HFF-Myc (cell line): ENCODE measurements around the gene C20orf202.

Experiments used
- DNase-seq: peaks from one replicate; pipeline ENCODE4 v3.0.0-alpha.2; 2011; ENCODE audit warnings: low read depth; ENCODE audit errors: extremely low read depth
- H3K4me3 ChIP-seq: replicated peaks from 2 replicates; pipeline ENCODE4 v1.5.1; 2011; ENCODE audit warnings: low read depth, mild to moderate bottlenecking, control low read depth, low read length
- CTCF ChIP-seq: IDR thresholded peaks from 2 replicates; pipeline ENCODE4 v1.5.1; 2012; ENCODE audit warnings: mild to moderate bottlenecking, low read depth, low read length, control low read depth; ENCODE audit errors: missing control alignments

C20orf202 gene

GRCh38 chr20:1171461-1172093 lies 31.7 kb upstream of the C20orf202 start:
- no peak for TF ChIP-seq CTCF
- DNase-seq, result no peak
- H3K4me3 ChIP-seq, result no peak overlapping the region

- no peak for TF ChIP-seq CTCF
- no peak for DNase-seq
- H3K4me3 ChIP-seq, result no peak overlapping the region
Measured at GRCh38 chr20:1173698-1174097, 29.6 kb upstream of the C20orf202 start.

- no peak for TF ChIP-seq CTCF
- no peak overlapping the region for H3K4me3 ChIP-seq
- DNase-seq, result no peak
Measured at GRCh38 chr20:1174787-1175186, 28.5 kb upstream of the C20orf202 start.

GRCh38 chr20:1177680-1178079 lies 25.6 kb upstream of the C20orf202 start:
- DNase-seq, result no peak
- no peak overlapping the region for H3K4me3 ChIP-seq
- no peak for TF ChIP-seq CTCF

DNA sequence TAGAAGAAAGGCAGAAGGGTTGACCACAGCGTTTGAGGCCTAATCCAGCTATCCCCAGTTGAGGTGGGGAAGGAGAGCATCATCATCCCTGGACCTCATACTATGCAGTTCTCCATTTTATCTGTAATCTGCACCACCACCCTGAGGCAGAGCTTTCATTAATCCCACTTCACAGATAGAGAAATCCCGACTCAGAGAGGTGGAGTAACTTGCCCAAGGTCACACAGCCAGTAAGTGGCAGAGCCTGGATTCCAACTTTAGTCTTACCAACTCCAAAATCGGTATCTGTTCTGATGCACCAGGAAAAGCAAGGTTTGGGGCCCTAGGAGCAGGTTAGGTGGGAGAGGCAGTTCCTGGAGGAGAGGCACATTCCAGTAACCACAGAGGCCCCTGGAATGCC lies 25.2 kb upstream of the C20orf202 start:
- no peak overlapping the region for H3K4me3 ChIP-seq
- DNase-seq, result no peak
- TF ChIP-seq CTCF, result no peak

- no peak for TF ChIP-seq CTCF
Measured at GRCh38 chr20:1178623-1179022, 24.6 kb upstream of the C20orf202 start.

GRCh38 chr20:1180949-1181348 lies 22.3 kb upstream of the C20orf202 start:
- no peak for TF ChIP-seq CTCF
- no peak for DNase-seq

More at GRCh38 chr20:1178623-1179022, 24.6 kb upstream of the C20orf202 start:
- no peak for DNase-seq
- no peak overlapping the region for H3K4me3 ChIP-seq

More at GRCh38 chr20:1180949-1181348, 22.3 kb upstream of the C20orf202 start:
- no peak overlapping the region for H3K4me3 ChIP-seq
